ENCODE data around the gene PHF21B. TPM values are rescaled to one million over a fixed set of nuclear protein-coding genes. Genes with fewer than 3 reads are reported as not detected.

The PHF21B gene
- total RNA-seq, 1 experiment from 2014 or later, result 5.9 TPM

- no peaks in the 10 kb centered on the region for H3K9me3 ChIP-seq (ENCODE audit: low read length)
- H3K4me1 ChIP-seq (ENCODE audit: low read length), result peaks cover 11% of the 10 kb centered on the region
- H3K9me2 ChIP-seq (replicated peaks; ENCODE audit: insufficient read depth, low read length), result no peaks in the 10 kb centered on the region
- no peaks in the 10 kb centered on the region for H4K20me1 ChIP-seq (ENCODE audit: insufficient read depth, low read depth, low read length)
- no peak overlapping the region for H3K27ac ChIP-seq (ENCODE audit: low read length)
- no peak for DNase-seq
- H3K4me2 ChIP-seq (ENCODE audit: low read depth, low read length, poor library complexity, severe bottlenecking), result peak overlapping the region; percentile 23
- H3K4me3 ChIP-seq (ENCODE audit: low read length), result no peak overlapping the region
- no peaks in the 10 kb centered on the region for H3K27me3 ChIP-seq (ENCODE audit: low read length)
- H3K9ac ChIP-seq (ENCODE audit: low read length), result no peak overlapping the region
- H3K36me3 ChIP-seq (ENCODE audit: insufficient read depth, low read length), result no peaks in the 10 kb centered on the region; the same call in 1 of the 2 replicates
- peaks cover 73% of the 10 kb centered on the region for H3K79me2 ChIP-seq (ENCODE audit: low read length)
- no peak overlapping the region for H2AFZ ChIP-seq (ENCODE audit: low read length)
These were observed 25.8 kb downstream of the PHF21B start for GRCh38 chr22:44983878-44984482.

- no peak overlapping the region for H3K9ac ChIP-seq (ENCODE audit: low read length)
- no peak overlapping the region for H2AFZ ChIP-seq (ENCODE audit: low read length)
- H3K4me1 ChIP-seq (ENCODE audit: low read length), result peaks cover 11% of the 10 kb centered on the region
- H3K36me3 ChIP-seq (ENCODE audit: insufficient read depth, low read length), result no peaks in the 10 kb centered on the region; the same call in 1 of the 2 replicates
- H3K4me3 ChIP-seq (ENCODE audit: low read length), result no peak overlapping the region
- no peaks in the 10 kb centered on the region for H3K9me3 ChIP-seq (ENCODE audit: low read length)
- no peak for DNase-seq
- peaks cover 64% of the 10 kb centered on the region for H3K79me2 ChIP-seq (ENCODE audit: low read length)
- no peak overlapping the region for H3K4me2 ChIP-seq (ENCODE audit: low read depth, low read length, poor library complexity, severe bottlenecking)
- no peaks in the 10 kb centered on the region for H3K27me3 ChIP-seq (ENCODE audit: low read length)
- H3K27ac ChIP-seq (ENCODE audit: low read length), result no peak overlapping the region
- no peaks in the 10 kb centered on the region for H4K20me1 ChIP-seq (ENCODE audit: insufficient read depth, low read depth, low read length)
- H3K9me2 ChIP-seq (replicated peaks; ENCODE audit: insufficient read depth, low read length), result no peaks in the 10 kb centered on the region
These were observed 27.4 kb downstream of the PHF21B start for GRCh38 chr22:44982445-44982844.

- no peaks in the 10 kb centered on the region for H3K27me3 ChIP-seq (ENCODE audit: low read length)
- peaks cover 59% of the 10 kb centered on the region for H3K79me2 ChIP-seq (ENCODE audit: low read length)
- no peaks in the 10 kb centered on the region for H3K9me3 ChIP-seq (ENCODE audit: low read length)
- no peak overlapping the region for H2AFZ ChIP-seq (ENCODE audit: low read length)
- H3K4me1 ChIP-seq (ENCODE audit: low read length), result peaks cover 11% of the 10 kb centered on the region
- no peak overlapping the region for H3K4me2 ChIP-seq (ENCODE audit: low read depth, low read length, poor library complexity, severe bottlenecking)
- no peak overlapping the region for H3K4me3 ChIP-seq (ENCODE audit: low read length)
- no peaks in the 10 kb centered on the region; the same call in 1 of the 2 replicates for H3K36me3 ChIP-seq (ENCODE audit: insufficient read depth, low read length)
- no peak overlapping the region for H3K9ac ChIP-seq (ENCODE audit: low read length)
- no peaks in the 10 kb centered on the region for H4K20me1 ChIP-seq (ENCODE audit: insufficient read depth, low read depth, low read length)
- no peak for DNase-seq
- no peak overlapping the region for H3K27ac ChIP-seq (ENCODE audit: low read length)
- H3K9me2 ChIP-seq (replicated peaks; ENCODE audit: insufficient read depth, low read length), result no peaks in the 10 kb centered on the region
These were observed 27.9 kb downstream of the PHF21B start for GRCh38 chr22:44981857-44982256.

GRCh38 chr22:44979154-44979553 is 30.7 kb downstream of the PHF21B start:
- Histone ChIP-seq H3K27me3 (ENCODE audit: low read length) (no peaks in the 10 kb centered on the region), H3K4me2 (ENCODE audit: low read depth, low read length, poor library complexity, severe bottlenecking) (no peak overlapping the region), H4K20me1 (ENCODE audit: insufficient read depth, low read depth, low read length) (peaks cover 22% of the 10 kb centered on the region; the same call in 1 of the 2 replicates), H3K36me3 (ENCODE audit: insufficient read depth, low read length) (no peaks in the 10 kb centered on the region), H3K79me2 (ENCODE audit: low read length) (peaks cover 44% of the 10 kb centered on the region), H2AFZ (ENCODE audit: low read length) (no peak overlapping the region), H3K27ac (ENCODE audit: low read length) (no peak overlapping the region), H3K9ac (ENCODE audit: low read length) (no peak overlapping the region), H3K4me3 (ENCODE audit: low read length) (no peak overlapping the region), H3K4me1 (ENCODE audit: low read length) (peaks cover 11% of the 10 kb centered on the region), H3K9me3 (ENCODE audit: low read length) (no peaks in the 10 kb centered on the region), H3K9me2 (replicated peaks; ENCODE audit: insufficient read depth, low read length) (no peaks in the 10 kb centered on the region)
- DNase-seq, result no peak

- Histone ChIP-seq H3K9me2 (replicated peaks; ENCODE audit: insufficient read depth, low read length) (no peaks in the 10 kb centered on the region), H3K27ac (ENCODE audit: low read length) (no peak overlapping the region), H3K4me1 (ENCODE audit: low read length) (no peaks in the 10 kb centered on the region), H3K27me3 (ENCODE audit: low read length) (no peaks in the 10 kb centered on the region), H2AFZ (ENCODE audit: low read length) (no peak overlapping the region), H3K4me2 (ENCODE audit: low read depth, low read length, poor library complexity, severe bottlenecking) (no peak overlapping the region), H3K79me2 (ENCODE audit: low read length) (peaks cover 24% of the 10 kb centered on the region), H3K9ac (ENCODE audit: low read length) (no peak overlapping the region), H3K9me3 (ENCODE audit: low read length) (no peaks in the 10 kb centered on the region), H3K4me3 (ENCODE audit: low read length) (no peak overlapping the region), H4K20me1 (ENCODE audit: insufficient read depth, low read depth, low read length) (peaks cover 29% of the 10 kb centered on the region), H3K36me3 (ENCODE audit: insufficient read depth, low read length) (no peaks in the 10 kb centered on the region)
- DNase-seq, result peak; percentile 97
These were observed 34.2 kb downstream of the PHF21B start for GRCh38 chr22:44975427-44976262.

- H3K79me2 ChIP-seq (ENCODE audit: low read length), result peaks cover 21% of the 10 kb centered on the region
- no peak overlapping the region for H3K4me3 ChIP-seq (ENCODE audit: low read length)
- no peak overlapping the region for H3K9ac ChIP-seq (ENCODE audit: low read length)
- no peaks in the 10 kb centered on the region for H3K4me1 ChIP-seq (ENCODE audit: low read length)
- H3K36me3 ChIP-seq (ENCODE audit: insufficient read depth, low read length), result no peaks in the 10 kb centered on the region
- H2AFZ ChIP-seq (ENCODE audit: low read length), result no peak overlapping the region
- no peaks in the 10 kb centered on the region for H3K9me3 ChIP-seq (ENCODE audit: low read length)
- no peak overlapping the region for H3K4me2 ChIP-seq (ENCODE audit: low read depth, low read length, poor library complexity, severe bottlenecking)
- H3K27ac ChIP-seq (ENCODE audit: low read length), result no peak overlapping the region
- DNase-seq, result no peak
- peaks cover 29% of the 10 kb centered on the region for H4K20me1 ChIP-seq (ENCODE audit: insufficient read depth, low read depth, low read length)
- no peaks in the 10 kb centered on the region for H3K9me2 ChIP-seq (replicated peaks; ENCODE audit: insufficient read depth, low read length)
- no peaks in the 10 kb centered on the region for H3K27me3 ChIP-seq (ENCODE audit: low read length)
These were observed 35.4 kb downstream of the PHF21B start for GRCh38 chr22:44974454-44974853.

- H3K4me2 ChIP-seq (ENCODE audit: low read depth, low read length, poor library complexity, severe bottlenecking), result no peak overlapping the region
- H2AFZ ChIP-seq (ENCODE audit: low read length), result no peak overlapping the region
- H3K9me2 ChIP-seq (replicated peaks; ENCODE audit: insufficient read depth, low read length), result no peaks in the 10 kb centered on the region
- no peaks in the 10 kb centered on the region for H3K9me3 ChIP-seq (ENCODE audit: low read length)
- no peak overlapping the region for H3K9ac ChIP-seq (ENCODE audit: low read length)
- H3K79me2 ChIP-seq (ENCODE audit: low read length), result peaks cover 21% of the 10 kb centered on the region
- H3K4me3 ChIP-seq (ENCODE audit: low read length), result no peak overlapping the region
- H3K27ac ChIP-seq (ENCODE audit: low read length), result no peak overlapping the region
- H3K4me1 ChIP-seq (ENCODE audit: low read length), result no peaks in the 10 kb centered on the region
- H4K20me1 ChIP-seq (ENCODE audit: insufficient read depth, low read depth, low read length), result peaks cover 29% of the 10 kb centered on the region
- H3K27me3 ChIP-seq (ENCODE audit: low read length), result no peaks in the 10 kb centered on the region
- no peak for DNase-seq
- no peaks in the 10 kb centered on the region for H3K36me3 ChIP-seq (ENCODE audit: insufficient read depth, low read length)
These were observed 36.0 kb downstream of the PHF21B start for GRCh38 chr22:44973829-44974228.

GRCh38 chr22:44972363-44973083 is 37.3 kb downstream of the PHF21B start:
- Histone ChIP-seq H3K9me2 (replicated peaks; ENCODE audit: insufficient read depth, low read length) (no peaks in the 10 kb centered on the region), H3K4me1 (ENCODE audit: low read length) (no peaks in the 10 kb centered on the region), H3K4me2 (ENCODE audit: low read depth, low read length, poor library complexity, severe bottlenecking) (no peak overlapping the region), H3K27me3 (ENCODE audit: low read length) (no peaks in the 10 kb centered on the region), H3K9ac (ENCODE audit: low read length) (no peak overlapping the region), H3K36me3 (ENCODE audit: insufficient read depth, low read length) (no peaks in the 10 kb centered on the region), H3K4me3 (ENCODE audit: low read length) (no peak overlapping the region), H3K27ac (ENCODE audit: low read length) (no peak overlapping the region), H4K20me1 (ENCODE audit: insufficient read depth, low read depth, low read length) (peaks cover 29% of the 10 kb centered on the region), H2AFZ (ENCODE audit: low read length) (no peak overlapping the region), H3K9me3 (ENCODE audit: low read length) (no peaks in the 10 kb centered on the region), H3K79me2 (ENCODE audit: low read length) (peaks cover 21% of the 10 kb centered on the region)
- no peak for DNase-seq
